Astrocyte (in vitro differentiated cells and primary cell): ENCODE results near the gene SYTL3. TPM values are rescaled to one million over a fixed set of nuclear protein-coding genes. Genes with fewer than 3 reads are reported as not detected.

Experiments
- DNase-seq: peaks from one replicate; pipeline ENCODE4 v3.0.0-alpha.2; 2010; ENCODE audit warnings: low read depth
- FAIRE-seq: peaks from 2 replicates; lab custom pipeline; 2011; peaks lifted over from hg19 to GRCh38; lab: Jason Lieb, UNC
- H2AFZ ChIP-seq: 2 replicates; pipeline ENCODE4 v1.6.0; 2012; ENCODE audit warnings: low read depth, low read length, inconsistent platforms
- H3K27ac ChIP-seq: 2 replicates; pipeline ENCODE4 v1.5.1; 2011; ENCODE audit warnings: low read depth, low read length, inconsistent platforms
- H3K27me3 ChIP-seq: 2 replicates; pipeline ENCODE4 v1.6.0; 2011; ENCODE audit warnings: low read length, inconsistent platforms; ENCODE audit not compliant: insufficient read depth
- H3K36me3 ChIP-seq: 2 replicates; pipeline ENCODE4 v1.5.1; 2011; ENCODE audit warnings: low read length, inconsistent platforms; ENCODE audit not compliant: insufficient read depth
- H3K4me1 ChIP-seq: 2 replicates; pipeline ENCODE4 v1.5.1; 2011; ENCODE audit warnings: low read length, inconsistent platforms; ENCODE audit not compliant: insufficient read depth
- H3K4me2 ChIP-seq: 2 replicates; pipeline ENCODE4 v1.6.0; 2012; ENCODE audit warnings: low read length, inconsistent platforms
- H3K4me3 ChIP-seq: 2 replicates; pipeline ENCODE4 v1.5.1; 2011; ENCODE audit warnings: low read depth, mild to moderate bottlenecking, low read length, inconsistent platforms; ENCODE audit not compliant: insufficient read depth
- H3K79me2 ChIP-seq: 2 replicates; pipeline ENCODE4 v1.6.0; 2012; ENCODE audit warnings: mild to moderate bottlenecking, low read length, inconsistent platforms; ENCODE audit not compliant: insufficient read depth
- H3K9ac ChIP-seq: 2 replicates; pipeline ENCODE4 v1.6.0; 2012; ENCODE audit warnings: mild to moderate bottlenecking, low read length, inconsistent platforms
- H3K9me3 ChIP-seq: 2 replicates; pipeline ENCODE4 v1.5.1; 2012; ENCODE audit warnings: low read depth, mild to moderate bottlenecking, low read length, inconsistent platforms; ENCODE audit not compliant: insufficient read depth
- H4K20me1 ChIP-seq: 2 replicates; pipeline ENCODE4 v1.6.0; 2012; ENCODE audit warnings: low read length, inconsistent platforms; ENCODE audit not compliant: insufficient read depth
- H3K27ac Mint-ChIP-seq: one replicate; pipeline ENCODE4 v1.8.0; 2021; ENCODE audit warnings: mild to moderate bottlenecking, mixed read lengths; ENCODE audit not compliant: unreplicated experiment
- H3K27me3 Mint-ChIP-seq: one replicate; pipeline ENCODE4 v1.8.0; 2021; ENCODE audit warnings: low read depth, mixed read lengths; ENCODE audit not compliant: unreplicated experiment
- H3K36me3 Mint-ChIP-seq: one replicate; pipeline ENCODE4 v1.8.0; 2021; ENCODE audit warnings: low read depth, mixed read lengths; ENCODE audit not compliant: unreplicated experiment
- H3K4me1 Mint-ChIP-seq: one replicate; pipeline ENCODE4 v1.8.0; 2021; ENCODE audit warnings: low read depth, mixed read lengths; ENCODE audit not compliant: unreplicated experiment
- H3K4me3 Mint-ChIP-seq: one replicate; pipeline ENCODE4 v1.8.0; 2021; ENCODE audit warnings: mild to moderate bottlenecking, moderate library complexity, mixed read lengths; ENCODE audit not compliant: unreplicated experiment
- H3K9me3 Mint-ChIP-seq: one replicate; pipeline ENCODE4 v1.8.0; 2021; ENCODE audit warnings: mild to moderate bottlenecking, mixed read lengths; ENCODE audit not compliant: unreplicated experiment
- CTCF ChIP-seq: IDR thresholded peaks from 2 replicates; pipeline ENCODE4 v1.5.1; 2011; ENCODE audit warnings: low read depth, mild to moderate bottlenecking, inconsistent platforms, low read length, moderate library complexity; ENCODE audit not compliant: insufficient read depth
- EZH2 ChIP-seq: IDR thresholded peaks from 2 replicates; pipeline ENCODE4 v1.6.1; 2012; ENCODE audit warnings: mild to moderate bottlenecking, low read length, inconsistent platforms; ENCODE audit not compliant: insufficient read depth
- total RNA-seq: library from RNA; stranded (reverse); gene quantifications from 2 replicates; pipeline ENCODE4 v1.2.1, GENCODE V29; 2021

Gene SYTL3
- total RNA-seq, 1 donor from 2014 or later, result 1.2 TPM

GRCh38 chr6:158780246-158780884 is 130.5 kb downstream of the SYTL3 start:
- Mint-ChIP-seq H3K4me3 (no peak overlapping the region), H3K27me3 (no peaks in the 10 kb centered on the region), H3K4me1 (peaks cover 20% of the 10 kb centered on the region), H3K9me3 (no peaks in the 10 kb centered on the region), H3K27ac (peak overlapping the region; percentile 47), H3K36me3 (peaks cover 42% of the 10 kb centered on the region)
- no peaks in the 10 kb centered on the region for H3K9me3 ChIP-seq
- H3K4me1 ChIP-seq, result peaks cover 11% of the 10 kb centered on the region
- no peak overlapping the region for H3K4me2 ChIP-seq
- TF ChIP-seq EZH2, result no peak
- no peak for TF ChIP-seq CTCF
- no peak overlapping the region for H3K27ac ChIP-seq
- no peak overlapping the region for H3K9ac ChIP-seq
- H3K4me3 ChIP-seq, result no peak overlapping the region
- H4K20me1 ChIP-seq, result peaks cover 32% of the 10 kb centered on the region
- peaks cover 67% of the 10 kb centered on the region for H3K36me3 ChIP-seq
- no peaks in the 10 kb centered on the region for H3K27me3 ChIP-seq
- H3K79me2 ChIP-seq, result peaks cover 34% of the 10 kb centered on the region
- no peak overlapping the region for H2AFZ ChIP-seq
- no peak for FAIRE-seq
- no peak for DNase-seq

- Histone ChIP-seq H3K79me2 (peaks cover 34% of the 10 kb centered on the region), H2AFZ (no peak overlapping the region), H3K27me3 (no peaks in the 10 kb centered on the region), H3K36me3 (peaks cover 61% of the 10 kb centered on the region), H3K4me2 (no peak overlapping the region), H3K4me3 (no peak overlapping the region), H3K9me3 (no peaks in the 10 kb centered on the region), H3K4me1 (peaks cover 11% of the 10 kb centered on the region), H3K9ac (no peak overlapping the region), H4K20me1 (peaks cover 33% of the 10 kb centered on the region), H3K27ac (no peak overlapping the region)
- peak overlapping the region; percentile 34 for H3K27ac Mint-ChIP-seq
- H3K27me3 Mint-ChIP-seq, result no peaks in the 10 kb centered on the region
- DNase-seq (no peak), FAIRE-seq (no peak)
- H3K4me3 Mint-ChIP-seq, result no peak overlapping the region
- no peak for TF ChIP-seq EZH2
- TF ChIP-seq CTCF, result no peak
- H3K4me1 Mint-ChIP-seq, result peaks cover 20% of the 10 kb centered on the region
- H3K9me3 Mint-ChIP-seq, result no peaks in the 10 kb centered on the region
- peaks cover 40% of the 10 kb centered on the region for H3K36me3 Mint-ChIP-seq
These were observed 131.3 kb downstream of the SYTL3 start for GRCh38 chr6:158780988-158781691.
